DOHH2 (cell line): ENCODE data around the gene RYR2.

Experiments
- CTCF ChIP-seq: fragments of 200-600 bp; sonication (generic); IDR thresholded peaks from one replicate; pipeline ENCODE4 v1.5.1; 2014; ENCODE audit warnings: antibody characterized with exemption, mild to moderate bottlenecking, low read depth, low read length; ENCODE audit not compliant: poor library complexity, severe bottlenecking
- EZH2phosphoT487 ChIP-seq: fragments of 200-600 bp; sonication (generic); IDR thresholded peaks from 2 replicates; pipeline ENCODE4 v1.6.1; 2017; ENCODE audit warnings: borderline replicate concordance, mild to moderate bottlenecking, antibody characterized with exemption, low read length, moderate library complexity, mixed read lengths

DNA sequence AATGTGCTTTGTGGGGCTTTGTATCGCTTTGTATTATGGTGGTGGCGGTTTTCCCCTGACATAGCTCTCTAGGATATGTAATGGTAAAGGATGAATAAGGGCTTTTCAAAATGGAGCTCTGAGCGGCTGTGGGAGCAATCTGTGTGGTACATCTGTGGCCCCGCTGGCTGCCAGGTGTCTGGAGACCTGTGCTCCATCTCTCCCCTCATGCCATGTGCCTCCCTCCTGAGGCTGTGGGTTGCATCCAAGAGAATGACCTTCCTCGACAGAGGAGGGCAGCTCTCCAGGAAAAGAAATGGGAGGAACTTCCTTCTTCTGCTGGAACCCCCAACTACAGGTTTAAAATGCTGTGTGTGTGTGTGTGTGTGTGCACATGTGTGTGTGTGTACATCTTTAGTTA is 78.7 kb downstream of the RYR2 start:
- no peak for TF ChIP-seq CTCF
- no peak for TF ChIP-seq EZH2phosphoT487
